GM11168 (cell line): ENCODE measurements around the gene KIF21B.

Experiments
- in situ Hi-C: fragments of 300-500 bp; cut with MboI; formaldehyde crosslinking; loops from one replicate; pipeline ENCODE4 v1.12.0; 2022; ENCODE audit warnings: low sequenced_read_pairs; ENCODE audit not compliant: unreplicated experiment

Gene KIF21B

DNA sequence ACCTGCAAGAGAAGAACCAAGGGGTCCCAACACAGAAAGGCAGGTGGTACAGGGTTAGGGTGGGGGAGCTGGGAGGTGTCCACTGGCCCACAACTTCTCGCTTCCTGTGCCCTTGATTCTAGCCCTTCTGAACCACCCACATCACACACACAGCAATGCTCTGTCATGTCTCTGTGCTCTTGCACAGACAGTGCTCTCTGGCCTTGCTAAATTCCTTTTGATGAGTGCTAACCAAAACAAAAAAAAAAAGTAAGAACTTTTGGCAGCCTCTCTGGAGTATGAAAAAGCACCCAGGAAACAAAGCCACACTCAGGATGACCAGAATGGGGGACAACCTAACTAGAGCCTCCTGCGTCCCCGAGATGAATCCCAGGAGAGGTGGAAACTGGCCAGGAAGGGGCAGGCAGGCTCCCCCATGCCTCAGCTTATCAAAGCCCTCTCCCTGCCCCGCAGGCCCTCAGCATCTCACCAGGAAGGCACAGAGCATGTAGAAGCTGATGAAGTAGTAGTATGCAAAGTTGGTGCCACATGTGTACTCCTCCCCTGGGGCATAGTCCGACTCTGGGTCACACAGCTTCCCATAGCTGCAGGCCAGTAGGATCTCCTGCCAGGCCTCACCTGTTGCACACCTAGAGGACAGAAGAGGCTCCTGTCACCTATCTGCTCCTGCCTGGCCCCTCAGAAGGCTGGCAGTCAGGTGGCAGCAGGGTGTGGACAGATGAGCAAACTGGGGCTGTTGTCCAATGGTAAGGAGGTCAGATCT is 27.2 kb upstream of the KIF21B start:
- in situ Hi-C loops, result no loop called here

DNA sequence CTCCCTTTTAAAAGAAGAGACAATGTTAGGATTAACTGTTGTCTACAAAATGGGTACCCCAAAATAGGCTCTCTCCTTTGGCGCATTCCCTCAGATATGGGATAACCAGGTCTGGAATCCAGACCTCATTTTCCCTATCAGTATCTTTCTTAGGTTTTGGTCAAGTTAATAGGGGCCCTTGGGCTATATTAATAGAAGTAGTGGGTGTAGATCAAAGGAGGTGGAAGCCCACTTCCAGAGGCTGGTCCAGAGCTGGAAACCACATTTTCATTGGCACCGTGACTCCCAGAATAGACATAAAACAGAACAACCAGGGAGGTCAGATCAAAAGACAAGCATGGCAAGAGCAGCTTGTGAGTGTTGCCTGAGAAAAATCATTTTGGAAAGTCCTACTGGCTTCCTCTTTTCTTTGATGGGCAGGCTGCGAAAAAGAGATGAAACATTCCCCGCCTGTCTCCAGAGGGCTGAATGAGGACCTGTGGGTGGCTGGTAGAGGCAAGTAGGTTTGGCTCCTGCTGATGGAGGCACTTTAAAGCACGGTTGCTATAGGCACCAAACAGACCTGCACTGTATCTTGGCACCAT is 25.8 kb upstream of the KIF21B start:
- in situ Hi-C loops, result no loop called here

DNA sequence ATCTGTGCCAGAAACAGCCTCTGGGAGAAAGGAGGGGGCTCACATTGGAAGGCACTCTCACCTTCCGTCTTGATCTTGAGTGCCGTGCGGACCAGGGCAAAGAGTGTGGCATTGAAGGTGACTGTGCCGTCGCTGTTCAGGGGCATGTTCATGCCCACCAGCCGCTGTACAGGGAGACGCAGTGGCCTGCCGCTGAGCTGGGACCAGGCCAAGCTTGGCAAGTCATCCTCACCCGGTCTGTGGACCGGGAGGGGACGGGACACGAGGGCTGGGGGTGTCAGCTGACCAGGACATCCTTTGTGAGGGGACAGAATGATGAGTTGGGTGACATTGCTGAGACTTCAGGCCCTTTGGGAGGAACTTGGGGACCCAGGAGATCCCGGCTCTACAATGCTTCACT is 25.0 kb upstream of the KIF21B start:
- in situ Hi-C loops, result no loop called here

DNA sequence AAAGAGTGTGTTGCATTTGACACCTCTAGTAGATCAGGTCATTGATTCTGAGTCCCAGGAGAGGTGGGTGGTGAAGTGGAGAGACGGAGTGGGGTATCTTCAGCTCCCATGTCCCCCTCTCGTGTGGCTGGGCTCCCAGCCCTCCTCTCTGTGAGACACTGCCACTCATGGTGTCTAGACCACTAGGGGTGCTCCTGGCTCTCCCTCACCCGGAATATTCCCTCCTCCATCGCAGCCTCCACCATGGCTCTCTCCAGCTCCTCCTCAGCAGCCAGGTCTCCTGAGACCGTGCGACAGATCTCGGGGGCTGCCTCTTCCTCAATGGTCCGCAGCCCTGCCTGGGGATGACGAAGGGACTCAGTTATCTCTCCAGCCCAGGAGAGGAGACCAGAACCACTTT is 20.6 kb upstream of the KIF21B start:
- in situ Hi-C loops, result loop anchor here (5.0 kb wide), 1 partner anchor 67 kb away; no protein-coding TSS in a partner anchor

DNA sequence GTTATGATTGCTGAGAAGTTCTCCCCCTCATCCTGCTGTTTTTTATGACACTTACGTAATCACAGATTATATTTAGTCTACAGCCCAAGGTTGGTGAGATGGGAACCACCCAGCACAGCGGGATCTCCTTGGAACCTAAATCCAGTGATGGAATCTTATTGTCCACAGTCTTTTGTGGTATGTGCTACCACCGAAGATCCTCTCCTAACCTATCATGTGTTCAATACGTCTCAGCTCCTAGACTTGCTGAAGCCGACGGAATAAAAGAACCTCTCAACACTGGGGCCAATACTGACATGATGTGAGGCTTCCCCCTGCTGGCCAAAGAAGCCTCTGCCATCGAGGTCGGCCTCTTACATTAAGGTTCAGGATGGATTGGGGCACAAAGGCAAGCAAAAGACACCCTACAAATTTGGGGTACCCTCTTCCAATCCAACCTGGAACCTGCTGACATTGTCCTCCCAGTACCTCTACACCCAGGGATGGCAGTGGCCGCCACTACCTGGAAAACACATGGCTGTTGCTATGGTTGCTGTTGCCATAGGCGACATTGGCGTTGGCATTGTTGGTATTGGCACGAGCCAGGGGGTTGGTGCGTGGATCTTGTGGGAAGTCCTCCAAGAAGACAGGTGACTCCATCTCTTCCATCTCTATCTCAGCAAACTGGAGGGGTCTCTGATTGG is 19.4 kb upstream of the KIF21B start:
- in situ Hi-C loops, result loop anchor here (5.0 kb wide), 1 partner anchor 66 kb away; no protein-coding TSS in a partner anchor

DNA sequence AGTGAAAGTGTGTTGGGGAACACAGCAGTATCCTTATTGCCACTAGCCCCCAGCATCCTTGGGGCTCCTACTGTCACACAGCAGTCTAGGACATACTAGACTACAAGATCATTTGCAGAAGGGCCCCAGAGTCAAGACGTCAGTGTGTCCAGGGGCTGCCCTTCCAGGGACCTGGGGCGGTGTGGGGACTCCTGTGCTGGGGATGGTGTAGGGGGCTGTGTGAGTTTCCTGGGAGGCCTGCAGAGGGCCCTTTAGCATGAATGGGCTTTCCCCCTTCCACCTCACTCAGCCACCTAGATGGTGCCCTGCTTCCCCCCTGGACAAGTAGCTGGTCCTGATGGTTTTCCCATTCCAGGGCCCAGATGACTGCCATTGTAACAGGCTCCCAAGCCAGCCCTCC is 17.5 kb upstream of the KIF21B start:
- in situ Hi-C loops, result loop anchor here (5.0 kb wide), 1 partner anchor 64 kb away; no protein-coding TSS in a partner anchor

DNA sequence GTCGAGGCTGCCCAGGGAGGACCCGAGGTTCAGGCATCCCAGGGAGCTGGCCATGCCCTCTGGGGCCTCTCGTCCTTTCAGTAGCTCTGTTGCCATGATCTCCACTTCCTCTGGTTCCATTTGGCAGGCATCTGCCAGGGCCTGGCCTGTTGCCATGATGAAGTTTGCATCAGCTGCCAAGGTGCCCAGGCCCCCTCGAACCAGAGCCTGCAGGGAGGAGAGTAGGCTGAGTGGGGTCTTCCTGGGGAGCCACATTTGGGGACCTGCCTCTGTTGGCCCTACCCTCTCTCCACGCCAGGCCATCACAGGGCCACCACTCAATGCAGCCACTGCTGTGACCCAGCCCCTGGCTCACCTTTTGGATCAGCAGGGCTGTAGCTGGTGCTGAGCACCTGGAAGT is 16.4 kb upstream of the KIF21B start:
- in situ Hi-C loops, result loop anchor here (5.0 kb wide), 1 partner anchor 63 kb away; no protein-coding TSS in a partner anchor

DNA sequence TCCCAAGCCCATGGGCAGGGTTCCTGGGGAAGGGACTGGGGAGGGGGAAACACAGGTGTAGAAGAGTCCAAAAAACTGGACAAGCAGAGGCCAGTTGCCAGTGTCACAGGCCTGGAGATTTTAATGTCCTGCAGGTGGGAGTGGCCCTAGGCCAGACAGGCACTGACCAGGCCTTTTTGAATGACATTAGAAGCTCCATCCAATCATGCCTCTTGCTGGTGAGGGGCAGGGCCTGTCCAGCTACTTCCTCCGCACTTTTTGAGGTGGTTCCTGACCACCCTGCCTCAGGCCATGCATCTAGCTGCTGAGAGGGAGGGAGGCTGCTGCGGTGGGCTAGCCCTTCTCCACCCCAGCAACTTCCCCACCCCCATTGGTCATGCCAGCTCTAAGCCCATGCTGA is 15.9 kb upstream of the KIF21B start:
- in situ Hi-C loops, result no loop called here

DNA sequence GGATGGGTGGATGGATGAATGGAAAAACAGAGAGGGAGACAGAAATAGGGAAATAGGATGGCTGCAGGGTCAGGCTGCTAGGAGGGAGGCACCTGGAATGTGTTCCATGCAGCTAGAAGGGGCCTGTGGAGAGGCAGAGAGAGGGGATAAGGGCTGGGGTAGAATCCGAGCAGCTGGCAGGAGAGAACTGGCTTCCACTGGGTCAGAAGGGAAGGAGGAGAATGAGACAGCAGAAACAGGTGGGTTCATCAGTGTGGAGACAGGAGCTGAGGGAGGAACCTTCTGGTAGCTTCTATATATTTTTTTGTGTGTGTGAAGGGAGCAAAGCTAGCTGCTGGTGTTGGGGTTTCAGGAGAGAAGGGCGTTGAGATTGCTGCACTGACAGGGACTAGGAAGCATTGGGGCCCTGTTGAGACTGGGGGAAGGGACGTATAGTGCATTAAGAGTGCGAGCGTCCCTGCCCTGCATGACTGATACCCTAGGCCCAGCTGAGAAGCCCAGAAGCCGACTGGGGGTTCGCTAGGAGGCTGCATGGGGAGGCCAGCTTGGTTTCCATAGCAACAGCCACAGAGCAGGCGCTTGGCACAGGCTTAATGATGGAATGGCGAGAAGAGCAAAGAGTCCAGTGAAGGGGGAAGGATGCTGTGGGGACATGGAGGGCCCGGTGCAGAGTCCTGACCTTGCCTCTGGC is 14.8 kb upstream of the KIF21B start:
- in situ Hi-C loops, result no loop called here

DNA sequence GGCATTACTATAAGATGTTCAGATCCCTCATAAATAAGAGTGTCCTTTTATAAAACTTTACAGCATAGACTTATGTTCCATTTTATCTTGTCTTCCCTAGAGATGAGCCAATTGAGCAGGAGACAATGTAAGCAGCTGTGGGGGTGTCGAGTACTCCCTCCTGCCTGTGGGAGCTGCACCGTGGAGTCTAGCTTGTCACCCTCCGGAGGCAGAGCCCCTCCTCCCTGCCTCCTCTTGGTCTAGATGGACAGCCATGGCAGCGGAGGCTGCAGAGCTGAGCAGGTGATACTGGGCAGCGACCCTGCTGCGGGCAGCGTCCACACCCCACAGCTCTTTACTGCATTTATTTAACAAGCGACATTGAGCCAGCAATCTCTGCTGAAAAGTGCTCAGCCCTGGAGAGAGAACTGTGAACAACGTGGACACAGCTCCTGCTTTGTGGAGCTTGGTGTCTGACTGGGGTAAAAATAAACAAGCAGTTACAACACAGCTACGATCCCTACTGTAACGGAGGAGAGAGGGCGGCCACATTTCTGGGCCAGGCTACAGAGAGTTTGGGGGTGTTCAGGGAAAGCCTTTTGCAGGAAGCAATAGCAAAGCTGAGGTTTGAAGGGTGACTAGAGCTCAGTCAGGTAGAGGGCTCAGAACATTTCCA is 12.8 kb upstream of the KIF21B start:
- in situ Hi-C loops, result no loop called here

DNA sequence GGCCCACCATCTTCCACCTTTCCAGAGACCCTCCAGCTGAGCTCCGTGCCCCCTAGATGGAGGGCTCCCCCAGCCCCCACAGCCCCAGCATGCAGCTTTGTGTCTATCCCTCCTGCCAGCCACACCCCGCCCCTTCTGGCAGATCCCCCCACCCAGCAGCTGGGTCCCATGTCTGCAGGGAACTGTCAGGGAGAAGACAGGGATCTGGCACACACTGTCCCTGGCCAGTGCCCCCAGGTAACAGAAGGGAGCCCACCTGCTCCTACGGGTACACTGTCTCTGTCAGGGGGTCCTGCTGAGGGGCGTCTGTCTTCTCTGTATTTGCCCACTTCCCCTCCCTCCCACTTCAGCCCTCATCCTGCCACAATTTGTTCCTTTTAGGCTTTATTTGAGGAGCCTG is 11.2 kb upstream of the KIF21B start:
- in situ Hi-C loops, result no loop called here

DNA sequence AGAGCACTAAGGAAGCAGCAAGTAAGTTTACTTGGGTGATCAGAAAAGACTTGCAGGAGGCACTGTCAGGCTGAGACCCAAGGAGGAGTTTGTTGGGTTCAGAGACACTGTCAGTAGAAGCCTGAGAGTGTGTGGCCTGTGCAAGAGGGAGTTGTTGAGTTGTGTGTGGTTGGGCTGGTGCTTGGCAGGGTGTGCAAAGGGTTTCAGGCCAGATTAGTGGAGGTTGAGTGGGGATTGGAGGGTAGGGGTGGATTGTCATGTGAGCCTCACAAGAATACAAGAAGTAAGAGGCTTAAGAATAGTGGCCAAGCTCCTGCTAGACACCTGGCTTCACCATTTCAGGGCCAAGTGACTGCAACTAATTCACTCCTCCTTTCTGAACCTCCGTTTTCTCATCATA is 8.9 kb upstream of the KIF21B start:
- in situ Hi-C loops, result no loop called here

DNA sequence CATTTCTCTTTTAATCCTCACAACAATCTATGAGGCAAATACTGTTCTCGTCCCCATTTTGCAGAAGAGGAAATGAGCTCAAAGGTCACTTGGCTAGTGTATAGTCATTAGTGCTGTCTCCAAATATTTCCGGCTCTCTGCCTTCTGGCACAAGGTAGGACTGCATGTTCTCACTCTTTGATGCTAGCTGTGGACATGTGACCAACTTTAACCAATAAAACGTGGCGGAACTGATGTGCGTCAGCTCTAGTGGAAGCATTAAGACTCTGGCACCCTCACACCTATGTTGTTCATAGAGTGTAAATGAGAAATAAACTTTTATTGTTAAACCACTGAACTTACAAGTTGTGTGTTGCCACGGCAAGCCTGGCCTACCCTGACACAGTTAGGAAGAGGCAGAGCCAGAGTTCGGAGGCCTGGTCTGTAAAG is 5.0 kb upstream of the KIF21B start:
- in situ Hi-C loops, result no loop called here

DNA sequence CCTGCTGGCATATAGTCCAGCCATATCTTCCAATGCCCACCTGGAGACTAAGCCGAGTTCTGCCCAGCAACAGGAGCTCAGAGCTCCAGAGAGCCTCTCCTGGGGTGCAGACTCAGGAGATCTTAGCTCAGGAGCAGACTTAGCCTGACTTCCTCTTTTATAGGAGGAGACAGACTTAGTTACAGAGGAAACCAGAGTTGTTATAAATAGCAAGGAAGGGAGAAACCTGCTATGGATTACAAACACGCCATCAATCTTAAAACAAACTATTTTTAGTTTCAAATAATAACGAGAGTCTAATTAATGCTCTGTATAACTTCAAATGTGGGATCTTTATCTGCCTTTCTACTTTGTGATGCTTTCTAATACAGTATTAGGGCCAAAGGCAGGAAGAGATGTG is 3.3 kb upstream of the KIF21B start:
- in situ Hi-C loops, result no loop called here

DNA sequence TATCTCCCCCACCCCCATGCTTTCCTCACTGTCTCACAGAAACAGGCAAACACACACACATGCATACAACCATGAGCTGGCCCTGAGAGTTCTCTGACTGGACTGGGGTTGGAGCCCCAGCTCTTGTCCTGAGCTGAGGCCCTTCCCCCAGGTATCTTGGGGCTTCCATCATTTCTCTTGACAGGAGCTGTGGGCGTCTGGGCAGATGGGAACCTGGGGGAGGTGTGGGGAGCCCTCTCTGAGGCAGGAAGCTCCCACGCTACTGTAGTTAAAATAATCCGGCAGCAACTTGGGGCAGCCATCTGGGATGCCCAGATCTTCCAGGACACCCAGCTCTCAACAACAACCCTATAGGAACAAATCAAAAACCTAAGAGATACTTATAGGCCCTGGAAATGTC is 2.7 kb upstream of the KIF21B start:
- in situ Hi-C loops, result no loop called here

DNA sequence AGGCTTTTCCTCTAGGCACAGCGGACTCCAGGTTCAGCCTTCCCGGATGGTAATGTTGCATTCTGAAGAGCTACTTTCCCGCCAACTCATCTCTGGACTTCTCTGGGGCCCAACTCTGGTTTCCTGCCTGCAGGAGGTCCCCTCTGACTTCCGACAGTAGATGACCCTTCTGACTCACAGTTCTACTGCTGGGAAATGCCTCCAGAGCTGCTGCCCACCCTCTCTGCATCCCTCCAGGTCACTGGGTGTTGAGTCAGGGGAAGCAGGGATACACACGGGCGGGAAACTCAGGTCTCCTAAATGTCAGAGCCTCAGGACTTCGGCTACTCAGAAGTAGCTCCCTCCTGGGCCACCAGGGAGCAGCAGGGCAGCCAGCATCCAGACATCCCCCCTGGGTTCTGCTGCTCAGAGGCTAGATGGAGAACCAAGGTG is 2.1 kb upstream of the KIF21B start:
- in situ Hi-C loops, result no loop called here

DNA sequence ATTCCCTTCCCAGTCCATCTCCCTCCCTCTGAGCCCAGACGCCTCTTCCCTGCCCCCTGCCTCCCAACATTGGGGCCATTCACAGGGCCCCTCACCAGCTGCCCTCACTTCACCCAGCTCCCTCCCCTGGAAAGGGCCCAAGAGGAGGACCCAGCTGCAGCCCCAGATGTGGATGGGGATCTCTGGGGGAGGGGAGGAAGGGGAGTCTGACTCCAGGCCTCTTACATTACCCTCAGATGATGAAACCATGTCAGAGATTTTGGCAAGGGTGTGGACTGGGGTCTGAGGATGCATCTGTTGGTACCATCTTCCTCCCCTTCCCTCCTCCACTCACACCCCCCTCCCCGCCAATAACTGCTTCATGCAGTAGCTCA is 1.1 kb upstream of the KIF21B start:
- in situ Hi-C loops, result no loop called here

DNA sequence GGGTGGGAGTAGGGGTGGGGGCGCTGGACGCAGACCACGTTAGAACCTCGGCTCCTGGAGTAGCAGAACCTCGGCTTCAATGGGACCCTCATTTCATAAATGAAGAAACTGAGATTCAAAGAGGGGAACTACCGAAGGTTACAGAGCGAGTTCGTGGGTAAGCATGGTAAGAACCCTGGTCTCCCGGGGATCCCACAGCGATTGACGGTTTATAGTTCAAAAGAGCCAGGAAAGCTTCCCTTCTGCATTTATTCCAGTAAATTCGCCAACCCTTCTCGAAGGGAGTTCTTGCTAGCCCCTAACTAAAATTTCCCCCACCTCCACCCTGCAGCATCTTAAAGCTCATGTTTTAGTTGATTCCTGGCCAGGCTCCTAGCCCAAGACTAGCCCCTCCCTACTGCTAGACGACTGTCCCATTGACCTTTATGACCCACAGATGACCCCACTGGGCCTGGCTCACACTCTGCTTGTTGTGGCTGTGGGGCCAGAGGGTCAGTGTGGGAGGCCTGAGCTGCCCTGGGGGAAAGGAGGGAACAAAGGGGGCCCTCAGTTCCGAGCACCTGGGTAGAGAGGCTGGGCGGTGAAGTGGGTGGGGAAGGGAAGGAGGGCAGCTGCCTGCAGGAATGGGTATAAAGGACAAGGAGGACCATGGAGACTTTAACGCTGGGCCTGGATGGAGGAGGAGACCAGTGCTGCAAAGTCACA is 558 bp upstream of the KIF21B start:
- in situ Hi-C loops, result no loop called here

DNA sequence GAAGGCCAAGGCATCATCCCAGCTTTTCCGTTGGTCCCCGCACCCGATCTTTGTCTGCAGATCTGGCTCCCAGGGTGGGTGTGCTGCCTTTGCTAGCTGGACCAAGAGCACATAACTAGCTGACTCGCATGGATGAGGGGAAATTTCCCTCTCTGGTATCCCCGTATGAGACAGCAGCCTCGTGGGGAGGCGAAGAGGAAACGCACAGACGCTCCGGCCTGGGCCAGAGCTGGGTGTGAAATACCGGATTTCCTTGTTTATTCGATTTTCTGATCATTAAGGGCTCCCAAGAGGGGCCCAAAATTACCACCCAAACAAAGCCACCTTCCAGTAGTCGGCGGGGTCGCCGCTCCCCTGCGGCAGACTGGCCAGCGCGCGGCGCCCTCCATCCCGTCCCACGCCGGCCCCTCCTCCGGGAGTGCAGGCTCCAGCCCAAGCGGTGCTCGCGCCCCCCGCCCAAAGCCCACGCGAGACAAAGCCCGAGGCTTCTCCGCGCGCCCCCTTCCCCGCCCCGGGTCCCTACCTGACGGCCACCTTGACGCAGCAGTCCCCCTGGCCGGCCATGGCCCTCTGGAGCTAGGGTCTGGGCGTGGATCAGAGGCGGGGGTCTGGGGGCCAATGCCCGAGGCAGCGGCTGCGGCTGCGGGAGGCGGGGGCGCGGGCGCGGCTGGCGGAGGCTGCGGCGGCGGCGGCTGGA is 546 bp downstream of the KIF21B start:
- in situ Hi-C loops, result no loop called here
